Measurements from ENCODE around the gene CTNNBL1. TPM values are rescaled to one million over a fixed set of nuclear protein-coding genes. Genes with fewer than 3 reads are reported as not detected.

The CTNNBL1 gene
- total RNA-seq, 1 donor from 2014 or later: 87.7 TPM

- no peaks in the 10 kb centered on the region for H3K27me3 Mint-ChIP-seq (ENCODE audit: low read depth)
These were observed 194.8 kb downstream of the CTNNBL1 start for GRCh38 chr20:37888641-37889040.

GRCh38 chr20:37890108-37890507 is 196.3 kb downstream of the CTNNBL1 start:
- H3K27ac Mint-ChIP-seq (ENCODE audit: unreplicated experiment): no peak overlapping the region
- TF ChIP-seq CTCF (conservative IDR thresholded peaks at IDR 0.05): no peak
- no peaks in the 10 kb centered on the region for H3K27me3 Mint-ChIP-seq (ENCODE audit: low read depth)
- no peak for DNase-seq (ENCODE audit: low read depth, low spot score)
- no peaks in the 10 kb centered on the region for H3K9me3 Mint-ChIP-seq
- no peak overlapping the region for H3K4me3 Mint-ChIP-seq
- H3K4me1 Mint-ChIP-seq: no peaks in the 10 kb centered on the region
- H3K36me3 Mint-ChIP-seq (ENCODE audit: low read depth): no peaks in the 10 kb centered on the region

More at GRCh38 chr20:37888641-37889040, 194.8 kb downstream of the CTNNBL1 start:
- TF ChIP-seq CTCF (conservative IDR thresholded peaks at IDR 0.05): no peak
- no peaks in the 10 kb centered on the region for H3K4me1 Mint-ChIP-seq
- H3K36me3 Mint-ChIP-seq (ENCODE audit: low read depth): no peaks in the 10 kb centered on the region
- no peak for DNase-seq (ENCODE audit: low read depth, low spot score)
- H3K4me3 Mint-ChIP-seq: no peak overlapping the region
- H3K27ac Mint-ChIP-seq (ENCODE audit: unreplicated experiment): no peak overlapping the region
- H3K9me3 Mint-ChIP-seq: no peaks in the 10 kb centered on the region

GRCh38 chr20:37890643-37891042 is 196.8 kb downstream of the CTNNBL1 start:
- no peak for TF ChIP-seq CTCF (conservative IDR thresholded peaks at IDR 0.05)
- Mint-ChIP-seq H3K4me3 (no peak overlapping the region), H3K27ac (ENCODE audit: unreplicated experiment) (no peak overlapping the region), H3K9me3 (no peaks in the 10 kb centered on the region), H3K36me3 (ENCODE audit: low read depth) (no peaks in the 10 kb centered on the region), H3K27me3 (ENCODE audit: low read depth) (no peaks in the 10 kb centered on the region), H3K4me1 (no peaks in the 10 kb centered on the region)
- DNase-seq (ENCODE audit: low read depth, low spot score): no peak

GRCh38 chr20:37892001-37892400 is 198.2 kb downstream of the CTNNBL1 start:
- Mint-ChIP-seq H3K9me3 (no peaks in the 10 kb centered on the region), H3K4me3 (no peak overlapping the region), H3K27me3 (ENCODE audit: low read depth) (no peaks in the 10 kb centered on the region), H3K36me3 (ENCODE audit: low read depth) (no peaks in the 10 kb centered on the region), H3K27ac (ENCODE audit: unreplicated experiment) (no peak overlapping the region), H3K4me1 (peaks cover 2% of the 10 kb centered on the region)
- no peak for DNase-seq (ENCODE audit: low read depth, low spot score)
- TF ChIP-seq CTCF (conservative IDR thresholded peaks at IDR 0.05): no peak

GRCh38 chr20:37893566-37894241 is 199.9 kb downstream of the CTNNBL1 start:
- no peak for TF ChIP-seq CTCF (conservative IDR thresholded peaks at IDR 0.05)
- no peaks in the 10 kb centered on the region for H3K27me3 Mint-ChIP-seq (ENCODE audit: low read depth)
- no peak overlapping the region for H3K27ac Mint-ChIP-seq (ENCODE audit: unreplicated experiment)
- DNase-seq (ENCODE audit: low read depth, low spot score): no peak
- no peak overlapping the region for H3K4me3 Mint-ChIP-seq
- H3K9me3 Mint-ChIP-seq: no peaks in the 10 kb centered on the region
- H3K4me1 Mint-ChIP-seq: peaks cover 16% of the 10 kb centered on the region
- no peaks in the 10 kb centered on the region for H3K36me3 Mint-ChIP-seq (ENCODE audit: low read depth)
